ENCODE results near the gene ARL5A.

GRCh38 chr2:151771599-151772358 is 56.4 kb downstream of the ARL5A start:
- TF ChIP-seq CTCF (conservative IDR thresholded peaks at IDR 0.05; ENCODE audit: low read length) (no peak), EZH2phosphoT487 (IDR thresholded peaks at IDR 0.05; ENCODE audit: borderline replicate concordance, low read depth, low read length) (no peak)
